ENCODE data around the gene GLYAT.

DNA sequence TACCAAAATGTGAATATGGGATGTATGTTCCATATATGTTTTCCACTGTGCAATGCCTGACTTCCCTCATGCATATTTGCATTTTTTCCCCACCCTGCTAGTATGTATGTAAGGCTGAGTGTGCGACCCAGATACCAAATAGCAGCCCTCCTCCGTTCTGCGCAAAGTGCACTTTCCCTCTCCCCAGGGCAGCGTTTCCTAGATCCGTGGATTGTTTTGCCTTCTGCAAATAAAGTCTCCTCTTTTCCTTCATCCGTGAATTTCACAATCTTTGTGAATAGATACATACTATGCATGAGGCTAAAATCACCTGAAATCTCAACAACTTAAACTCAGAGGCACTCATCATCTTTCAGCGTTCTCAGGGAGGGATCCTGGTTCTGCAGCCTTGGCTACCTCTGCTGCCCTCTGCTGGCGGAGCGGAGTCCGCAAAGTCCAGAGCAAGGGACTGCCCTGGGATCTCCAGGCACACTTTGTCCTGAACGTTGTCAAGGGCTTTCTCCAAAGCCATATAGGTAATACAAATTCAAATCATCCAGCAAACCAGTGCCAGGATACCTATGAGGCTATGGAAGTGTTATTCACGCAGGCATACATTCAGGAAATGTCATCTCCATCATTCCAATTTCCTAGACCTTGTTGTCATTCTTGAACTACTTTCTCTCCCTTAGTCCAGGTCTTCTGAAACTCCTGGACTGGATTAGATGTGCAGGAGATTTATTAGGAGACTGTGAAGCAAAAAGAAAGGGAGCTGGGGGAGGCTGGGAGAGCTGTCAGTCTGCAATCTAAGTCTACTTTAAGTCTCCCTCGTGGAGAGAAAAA is 56.2 kb downstream of the GLYAT start:
- no peak for TF ChIP-seq POLR2A (IDR thresholded peaks at IDR 0.05)
- TF ChIP-seq, protein P1, sequence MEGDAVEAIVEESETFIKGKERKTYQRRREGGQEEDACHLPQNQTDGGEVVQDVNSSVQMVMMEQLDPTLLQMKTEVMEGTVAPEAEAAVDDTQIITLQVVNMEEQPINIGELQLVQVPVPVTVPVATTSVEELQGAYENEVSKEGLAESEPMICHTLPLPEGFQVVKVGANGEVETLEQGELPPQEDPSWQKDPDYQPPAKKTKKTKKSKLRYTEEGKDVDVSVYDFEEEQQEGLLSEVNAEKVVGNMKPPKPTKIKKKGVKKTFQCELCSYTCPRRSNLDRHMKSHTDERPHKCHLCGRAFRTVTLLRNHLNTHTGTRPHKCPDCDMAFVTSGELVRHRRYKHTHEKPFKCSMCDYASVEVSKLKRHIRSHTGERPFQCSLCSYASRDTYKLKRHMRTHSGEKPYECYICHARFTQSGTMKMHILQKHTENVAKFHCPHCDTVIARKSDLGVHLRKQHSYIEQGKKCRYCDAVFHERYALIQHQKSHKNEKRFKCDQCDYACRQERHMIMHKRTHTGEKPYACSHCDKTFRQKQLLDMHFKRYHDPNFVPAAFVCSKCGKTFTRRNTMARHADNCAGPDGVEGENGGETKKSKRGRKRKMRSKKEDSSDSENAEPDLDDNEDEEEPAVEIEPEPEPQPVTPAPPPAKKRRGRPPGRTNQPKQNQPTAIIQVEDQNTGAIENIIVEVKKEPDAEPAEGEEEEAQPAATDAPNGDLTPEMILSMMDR (IDR thresholded peaks at IDR 0.05 in 8 of 11, conservative IDR thresholded peaks at IDR 0.05 in 3 of 11), result peak; percentile 58 to 92 (median 85)
